Measurements from ENCODE around the gene PI4K2B. TPM values are rescaled to one million over a fixed set of nuclear protein-coding genes. Genes with fewer than 3 reads are reported as not detected.
"Not testable (repeated sequence)": the region's sequence is repeated elsewhere in the genome, so short reads cannot be mapped to it uniquely, and the experiment has no call there.

The PI4K2B gene
- total and polyA plus RNA-seq, 2 experiments from 2014 or later = 3.3 to 6.5 TPM

DNA sequence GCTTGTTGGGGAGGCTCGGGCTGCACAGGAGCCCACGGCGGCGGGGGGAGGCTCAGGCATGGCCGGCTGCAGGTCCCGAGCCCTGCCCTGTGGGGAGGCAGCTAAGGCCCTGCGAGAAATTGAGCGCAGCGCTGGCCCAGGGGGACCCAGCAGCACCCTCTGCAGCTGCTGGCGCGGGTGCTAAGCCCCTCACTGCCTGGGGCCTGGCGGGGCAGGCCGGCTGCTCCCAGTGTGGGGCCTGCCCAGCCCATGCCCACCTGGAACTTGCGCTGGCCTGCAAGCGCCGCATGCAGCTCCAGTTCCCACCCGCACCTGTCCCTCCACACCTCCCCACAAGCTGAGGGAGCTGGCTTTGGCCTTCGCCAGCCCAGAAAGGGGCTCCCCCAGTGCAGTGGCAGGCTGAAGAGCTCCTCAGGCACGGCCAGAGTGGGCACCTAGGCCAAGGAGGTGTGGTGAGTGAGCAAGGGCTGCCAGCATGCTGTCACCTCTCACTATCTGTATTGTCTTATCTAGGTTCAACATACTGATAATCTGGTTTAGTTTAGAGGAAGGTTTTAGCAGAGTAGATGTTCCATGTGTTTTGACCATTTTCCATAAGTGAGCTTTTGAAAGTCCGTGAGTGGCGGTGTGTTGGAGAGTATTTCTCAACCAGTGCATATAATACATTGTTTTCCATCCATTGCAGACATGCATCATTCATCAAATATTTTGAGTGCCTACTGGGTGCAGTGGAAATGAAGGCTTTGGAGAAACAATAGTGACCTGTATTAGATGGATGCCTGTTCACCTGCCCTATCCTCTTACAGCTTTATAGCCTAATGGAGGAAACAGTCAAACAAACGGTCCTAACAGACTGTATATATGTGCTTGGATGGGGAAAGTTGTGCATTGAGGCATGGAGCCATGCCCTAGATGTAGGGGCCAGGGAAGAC is 13.1 kb downstream of the PI4K2B start:
- Histone ChIP-seq H3K4me3 (no peak overlapping the region), H3K4me1 (ENCODE audit: low read depth) (no peaks in the 10 kb centered on the region), H3K36me3 (no peaks in the 10 kb centered on the region), H3K27me3 (no peaks in the 10 kb centered on the region), H3K27ac (no peak overlapping the region), H3K9me3 (ENCODE audit: low read depth) (no peaks in the 10 kb centered on the region)
- TF ChIP-seq, protein P1, sequence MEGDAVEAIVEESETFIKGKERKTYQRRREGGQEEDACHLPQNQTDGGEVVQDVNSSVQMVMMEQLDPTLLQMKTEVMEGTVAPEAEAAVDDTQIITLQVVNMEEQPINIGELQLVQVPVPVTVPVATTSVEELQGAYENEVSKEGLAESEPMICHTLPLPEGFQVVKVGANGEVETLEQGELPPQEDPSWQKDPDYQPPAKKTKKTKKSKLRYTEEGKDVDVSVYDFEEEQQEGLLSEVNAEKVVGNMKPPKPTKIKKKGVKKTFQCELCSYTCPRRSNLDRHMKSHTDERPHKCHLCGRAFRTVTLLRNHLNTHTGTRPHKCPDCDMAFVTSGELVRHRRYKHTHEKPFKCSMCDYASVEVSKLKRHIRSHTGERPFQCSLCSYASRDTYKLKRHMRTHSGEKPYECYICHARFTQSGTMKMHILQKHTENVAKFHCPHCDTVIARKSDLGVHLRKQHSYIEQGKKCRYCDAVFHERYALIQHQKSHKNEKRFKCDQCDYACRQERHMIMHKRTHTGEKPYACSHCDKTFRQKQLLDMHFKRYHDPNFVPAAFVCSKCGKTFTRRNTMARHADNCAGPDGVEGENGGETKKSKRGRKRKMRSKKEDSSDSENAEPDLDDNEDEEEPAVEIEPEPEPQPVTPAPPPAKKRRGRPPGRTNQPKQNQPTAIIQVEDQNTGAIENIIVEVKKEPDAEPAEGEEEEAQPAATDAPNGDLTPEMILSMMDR (IDR thresholded peaks at IDR 0.05; ENCODE audit: low read depth, low read length) = no peak
- no peak for DNase-seq (ENCODE audit: low read depth in 1 of 2, low spot score in 1 of 2)

DNA sequence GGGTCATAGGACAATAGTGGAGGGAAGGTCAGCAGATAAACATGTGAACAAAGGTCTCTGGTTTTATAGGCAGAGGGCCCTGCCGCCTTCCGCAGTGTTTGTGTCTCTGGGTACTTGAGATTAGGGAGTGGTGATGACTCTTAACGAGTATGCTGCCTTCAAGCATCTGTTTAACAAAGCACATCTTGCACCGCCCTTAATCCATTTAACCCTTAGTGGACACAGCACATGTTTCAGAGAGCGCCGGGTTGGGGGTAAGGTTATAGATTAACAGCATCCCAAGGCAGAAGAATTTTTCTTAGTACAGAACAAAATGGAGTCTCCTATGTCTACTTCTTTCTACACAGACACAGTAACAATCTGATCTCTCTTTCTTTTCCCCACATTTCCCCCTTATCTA is 15.0 kb downstream of the PI4K2B start:
- not testable (repeated sequence) for H3K36me3 ChIP-seq; H3K27ac ChIP-seq; H3K9me3 ChIP-seq (ENCODE audit: low read depth); H3K4me1 ChIP-seq (ENCODE audit: low read depth); DNase-seq (ENCODE audit: low read depth in 1 of 2, low spot score in 1 of 2); H3K27me3 ChIP-seq; H3K4me3 ChIP-seq

DNA sequence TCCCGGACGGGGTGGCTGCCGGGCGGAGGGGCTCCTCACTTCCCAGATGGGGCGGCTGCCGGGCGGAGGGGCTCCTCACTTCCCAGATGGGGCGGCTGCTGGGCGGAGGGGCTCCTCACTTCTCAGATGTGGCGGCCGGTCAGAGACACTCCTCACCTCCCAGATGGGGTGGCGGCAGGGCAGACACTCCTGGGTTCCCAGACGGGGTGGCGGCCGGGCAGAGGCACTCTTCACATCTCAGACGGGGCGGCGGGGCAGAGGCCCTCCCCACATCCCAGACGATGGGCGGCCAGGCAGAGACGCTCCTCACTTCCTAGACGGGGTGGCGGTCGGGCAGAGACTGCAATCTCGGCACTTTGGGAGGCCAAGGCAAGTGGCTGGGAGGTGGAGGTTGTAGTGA is 15.7 kb downstream of the PI4K2B start:
- H3K4me1 ChIP-seq (ENCODE audit: low read depth); H3K27ac ChIP-seq; H3K27me3 ChIP-seq; H3K4me3 ChIP-seq; H3K9me3 ChIP-seq (ENCODE audit: low read depth); H3K36me3 ChIP-seq; DNase-seq (ENCODE audit: low read depth in 1 of 2, low spot score in 1 of 2): not testable (repeated sequence)

DNA sequence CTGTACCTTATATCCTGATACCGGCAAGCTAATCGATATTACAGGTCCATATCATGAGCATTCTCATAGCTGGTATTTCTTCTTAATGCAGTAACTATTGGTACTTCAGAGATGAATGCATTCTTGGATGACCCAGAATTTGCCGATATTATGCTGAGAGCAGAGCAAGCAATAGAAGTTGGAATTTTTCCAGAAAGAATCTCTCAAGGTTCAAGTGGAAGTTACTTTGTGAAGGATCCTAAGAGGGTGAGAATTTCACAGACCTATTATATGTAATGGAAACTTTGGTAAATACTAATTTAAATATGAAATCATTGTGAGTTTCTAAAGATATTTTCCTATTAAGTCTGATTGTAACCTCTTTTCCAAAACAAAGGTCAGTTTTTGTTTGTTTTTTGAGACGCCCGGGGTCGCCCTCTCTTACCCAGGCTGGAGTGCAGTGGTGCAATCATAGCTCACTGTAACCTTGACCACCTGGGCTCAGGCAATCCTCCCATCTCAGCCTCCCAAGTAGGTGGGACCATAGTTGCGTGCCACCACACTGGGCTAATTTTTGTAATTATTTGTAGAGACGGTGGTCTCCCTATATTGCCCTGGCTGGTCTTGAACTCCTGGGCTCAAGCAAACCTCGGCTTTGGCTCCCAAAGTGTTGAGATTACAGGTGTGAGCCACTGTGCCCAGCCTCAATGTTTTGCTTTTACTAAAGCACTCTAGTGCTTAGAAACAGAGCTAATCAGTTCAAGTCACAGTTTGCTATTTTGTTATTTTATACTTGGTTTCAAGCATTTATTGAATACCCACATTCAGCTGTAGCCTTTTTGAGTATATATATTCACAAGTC is 18.6 kb downstream of the PI4K2B start:
- no peak overlapping the region for H3K4me3 ChIP-seq
- DNase-seq (ENCODE audit: low read depth in 1 of 2, low spot score in 1 of 2) = no peak
- H3K27me3 ChIP-seq = no peaks in the 10 kb centered on the region
- TF ChIP-seq, protein P1 (IDR thresholded peaks at IDR 0.05; ENCODE audit: low read depth, low read length) = no peak
- H3K4me1 ChIP-seq (ENCODE audit: low read depth) = no peaks in the 10 kb centered on the region
- H3K9me3 ChIP-seq (ENCODE audit: low read depth) = no peaks in the 10 kb centered on the region
- no peak overlapping the region for H3K27ac ChIP-seq
- H3K36me3 ChIP-seq = peaks cover 6% of the 10 kb centered on the region

DNA sequence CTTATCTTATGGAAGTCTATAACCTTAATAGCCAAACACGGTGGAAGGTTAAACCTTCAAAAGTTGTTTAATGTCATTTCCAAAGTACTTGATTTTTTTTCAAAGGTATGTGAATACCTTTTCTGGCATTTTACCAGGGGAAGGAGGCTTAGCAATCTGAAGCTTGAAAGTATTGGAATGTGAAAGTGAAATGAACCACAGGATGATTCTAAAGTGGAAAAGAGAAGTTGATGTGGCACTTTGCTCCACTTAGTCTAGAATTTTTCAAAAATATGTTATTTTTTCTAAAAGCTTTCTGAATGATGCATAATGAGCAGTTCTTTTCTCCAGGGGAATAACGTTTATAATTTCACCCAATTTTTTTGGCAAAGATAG is 19.2 kb downstream of the PI4K2B start:
- Histone ChIP-seq H3K4me1 (ENCODE audit: low read depth) (no peaks in the 10 kb centered on the region), H3K36me3 (peaks cover 6% of the 10 kb centered on the region), H3K27ac (no peak overlapping the region), H3K9me3 (ENCODE audit: low read depth) (no peaks in the 10 kb centered on the region), H3K4me3 (no peak overlapping the region), H3K27me3 (no peaks in the 10 kb centered on the region)
- TF ChIP-seq, protein P1 (IDR thresholded peaks at IDR 0.05; ENCODE audit: low read depth, low read length) = no peak
- peak in 1 of 2 donors; percentile 22 for DNase-seq (ENCODE audit: low read depth in 1 of 2, low spot score in 1 of 2)

DNA sequence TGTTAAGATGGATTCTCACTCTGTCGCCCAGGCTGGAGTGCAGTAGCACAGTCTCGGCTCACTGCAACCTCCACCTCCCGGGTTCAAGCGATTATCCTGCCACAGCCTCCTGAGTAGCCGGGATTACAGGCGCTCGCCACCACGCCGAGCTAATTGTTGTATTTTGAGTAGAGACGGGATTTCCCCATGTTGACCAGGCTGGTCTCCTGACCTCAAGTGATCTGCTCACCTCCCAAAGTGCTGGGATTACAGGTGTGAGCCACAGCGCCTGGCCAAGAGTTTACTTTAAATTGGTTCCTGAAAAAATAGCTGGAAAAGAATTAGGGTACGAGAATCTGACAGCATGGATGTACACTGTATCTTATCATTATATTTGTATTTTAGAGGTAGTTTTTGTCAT is 20.0 kb downstream of the PI4K2B start:
- not testable (repeated sequence) for H3K27me3 ChIP-seq; H3K27ac ChIP-seq; H3K9me3 ChIP-seq (ENCODE audit: low read depth)

More for the DNA sequence above, 20.0 kb downstream of the PI4K2B start:
- H3K4me1 ChIP-seq (ENCODE audit: low read depth); H3K4me3 ChIP-seq; H3K36me3 ChIP-seq; DNase-seq (ENCODE audit: low read depth in 1 of 2, low spot score in 1 of 2): not testable (repeated sequence)
